A673 (cell line): ENCODE measurements around the gene FAM90A26. TPM values are rescaled to one million over a fixed set of nuclear protein-coding genes. Genes with fewer than 3 reads are reported as not detected.
"Not testable (repeated sequence)": the region's sequence is repeated elsewhere in the genome, so short reads cannot be mapped to it uniquely, and the experiment has no call there.

ENCODE experiments used
- BruUV-seq: library from RNA; stranded (reverse); fragments of 400-500 nt; replicated peaks from 2 replicates; lab custom pipeline; 2021; lab: Mats Ljungman, UMichigan
- CTCF ChIA-PET: fragments of 300-600 bp; sonication (Branson Sonifier 250); formaldehyde crosslinking; loops from one replicate; lab custom pipeline; 2022; ENCODE audit warnings: antibody characterized with exemption; lab: Charles Lee
- POLR2A ChIA-PET: fragments of 300-600 bp; sonication (Branson Sonifier 250); formaldehyde crosslinking; loops from one replicate; lab custom pipeline; 2022; ENCODE audit warnings: antibody characterized with exemption; ENCODE audit not compliant: low non-redundant PET; lab: Charles Lee
- DNase-seq: peaks from one replicate; pipeline ENCODE4 v3.0.0-alpha.2; 2015; ENCODE audit warnings: low spot score
- H3K27ac ChIP-seq: fragments of 200-600 bp; sonication (generic); 2 replicates; pipeline ENCODE4 v1.5.1; 2016; ENCODE audit warnings: mixed run types, low read depth, mild to moderate bottlenecking, mixed read lengths, antibody characterized with exemption, low read length; ENCODE audit not compliant: poor library complexity, severe bottlenecking
- H3K27me3 ChIP-seq: fragments of 200-600 bp; sonication (generic); replicated peaks from 2 replicates; pipeline ENCODE4 v1.6.1; 2017; ENCODE audit warnings: mixed run types, low read depth, mild to moderate bottlenecking, mixed read lengths, antibody characterized with exemption, low read length; ENCODE audit not compliant: insufficient read depth, poor library complexity
- H3K36me3 ChIP-seq: fragments of 200-600 bp; sonication (generic); 2 replicates; pipeline ENCODE4 v1.6.1; 2016; ENCODE audit warnings: mixed run types, mild to moderate bottlenecking, mixed read lengths, antibody characterized with exemption, low read length; ENCODE audit not compliant: insufficient read depth, poor library complexity, severe bottlenecking
- H3K4me1 ChIP-seq: fragments of 200-600 bp; sonication (generic); 2 replicates; pipeline ENCODE4 v1.6.1; 2017; ENCODE audit warnings: mixed run types, mild to moderate bottlenecking, mixed read lengths, antibody characterized with exemption, low read length; ENCODE audit not compliant: insufficient read depth, poor library complexity, severe bottlenecking
- H3K4me3 ChIP-seq: fragments of 200-600 bp; sonication (generic); 2 replicates; pipeline ENCODE4 v1.5.1; 2016; ENCODE audit warnings: low read depth, mixed run types, mild to moderate bottlenecking, mixed read lengths, low read length; ENCODE audit not compliant: poor library complexity, severe bottlenecking
- H3K9me3 ChIP-seq: fragments of 200-600 bp; sonication (generic); 2 replicates; pipeline ENCODE4 v1.6.1; 2016; ENCODE audit warnings: mixed run types, low read depth, mild to moderate bottlenecking, mixed read lengths, antibody characterized with exemption, low read length; ENCODE audit not compliant: poor library complexity, severe bottlenecking
- CTCF ChIP-seq: fragments of 300-800, 200-600 bp; sonication (generic); conservative IDR thresholded peaks from 2 replicates; pipeline ENCODE4 v1.5.1; 2017; ENCODE audit warnings: low read depth, mild to moderate bottlenecking, antibody characterized with exemption, low read length, moderate library complexity, mixed read lengths
- intact Hi-C: fragments of 100-400 bp; cut with micrococcal nuclease; formaldehyde crosslinking; loops from one replicate; pipeline ENCODE4 v1.10.0; 2022; ENCODE audit not compliant: unreplicated experiment
- total RNA-seq: library from RNA; stranded (reverse); gene quantifications from 2 replicates; pipeline ENCODE4 v1.2.3, GENCODE V29; 2021

The FAM90A26 gene
- total RNA-seq, 1 experiment from 2014 or later = not detected

GRCh38 chr4:9153008-9153570 is 17.1 kb upstream of the FAM90A26 start:
- DNase-seq = peak; percentile 94
- H3K36me3 ChIP-seq, BruUV-seq, intact Hi-C loops, CTCF ChIA-PET, H3K9me3 ChIP-seq, POLR2A ChIA-PET, H3K27me3 ChIP-seq, H3K4me1 ChIP-seq: not testable (repeated sequence)
- peak overlapping the region; percentile 96 for H3K27ac ChIP-seq
- H3K4me3 ChIP-seq = peak overlapping the region; percentile 60

GRCh38 chr4:9153571-9154157 is 16.5 kb upstream of the FAM90A26 start:
- intact Hi-C loops, H3K36me3 ChIP-seq, POLR2A ChIA-PET, H3K9me3 ChIP-seq, H3K4me1 ChIP-seq, H3K27me3 ChIP-seq, CTCF ChIA-PET: not testable (repeated sequence)
- BruUV-seq = TSS peak; percentile 80
- peak; percentile 68 for DNase-seq
- peak overlapping the region; percentile 96 for H3K27ac ChIP-seq
- peak overlapping the region; percentile 60 for H3K4me3 ChIP-seq

GRCh38 chr4:9155101-9155886 is 14.9 kb upstream of the FAM90A26 start:
- H3K4me1 ChIP-seq, H3K36me3 ChIP-seq, POLR2A ChIA-PET, intact Hi-C loops, BruUV-seq, DNase-seq, H3K4me3 ChIP-seq, H3K27me3 ChIP-seq, CTCF ChIA-PET, H3K9me3 ChIP-seq, H3K27ac ChIP-seq: not testable (repeated sequence)

- H3K4me3 ChIP-seq, H3K9me3 ChIP-seq, H3K27me3 ChIP-seq, intact Hi-C loops, CTCF ChIA-PET, POLR2A ChIA-PET, H3K36me3 ChIP-seq, BruUV-seq, H3K4me1 ChIP-seq, H3K27ac ChIP-seq: not testable (repeated sequence)
- peak; percentile 27 for DNase-seq
- TF ChIP-seq CTCF = peak; percentile 27; the same call in 1 of the 2 replicates
Observed at GRCh38 chr4:9158392-9158791, 11.8 kb upstream of the FAM90A26 start.

GRCh38 chr4:9160046-9160445 is 10.2 kb upstream of the FAM90A26 start:
- POLR2A ChIA-PET, DNase-seq, H3K27me3 ChIP-seq, CTCF ChIA-PET, H3K36me3 ChIP-seq, H3K27ac ChIP-seq, H3K4me1 ChIP-seq, BruUV-seq, intact Hi-C loops, H3K9me3 ChIP-seq, H3K4me3 ChIP-seq: not testable (repeated sequence)

- H3K27me3 ChIP-seq, DNase-seq, BruUV-seq, H3K27ac ChIP-seq, H3K36me3 ChIP-seq, H3K4me3 ChIP-seq, H3K9me3 ChIP-seq, H3K4me1 ChIP-seq, intact Hi-C loops, POLR2A ChIA-PET, CTCF ChIA-PET: not testable (repeated sequence)
Observed at GRCh38 chr4:9165990-9166389, 4.2 kb upstream of the FAM90A26 start.

GRCh38 chr4:9210357-9210756 is 40.1 kb downstream of the FAM90A26 start, which contains the start of gene USP17L10:
USP17L10 (plus strand) TSS chr4:9210657; CDS start chr4:9210657, 0 bp downstream.
- POLR2A ChIA-PET, CTCF ChIA-PET, H3K9me3 ChIP-seq, H3K36me3 ChIP-seq, BruUV-seq, H3K4me3 ChIP-seq, DNase-seq, H3K27ac ChIP-seq, intact Hi-C loops, H3K27me3 ChIP-seq, H3K4me1 ChIP-seq: not testable (repeated sequence)
